ENCODE data around the gene ZNF488. TPM values are rescaled to one million over a fixed set of nuclear protein-coding genes. Genes with fewer than 3 reads are reported as not detected.

Gene ZNF488
- total RNA-seq, 4 donors from 2014 or later: 0.11 TPM; not detected in 3

- H3K27me3 ChIP-seq: no peaks in the 10 kb centered on the region
- WGBS: no CpG with 5 or more reads among the region's 36 CpGs
- TF ChIP-seq POLR2AphosphoS5 (IDR thresholded peaks at IDR 0.05) (no peak), POLR2A (IDR thresholded peaks at IDR 0.05; ENCODE audit: low read depth) (no peak), EP300 (IDR thresholded peaks at IDR 0.05) (no peak), CTCF (IDR thresholded peaks at IDR 0.05) (no peak)
- H3K36me3 ChIP-seq: no peaks in the 10 kb centered on the region
- no peak overlapping the region for H3K27ac ChIP-seq (replicated peaks in 1 of 4)
- H3K4me1 ChIP-seq: no peaks in the 10 kb centered on the region
- DNase-seq (ENCODE audit: extremely low spot score): no peak
- H3K9me3 ChIP-seq: no peaks in the 10 kb centered on the region
- intact Hi-C loops (cut with DNase I): no loop called here
- no peak overlapping the region for H3K4me3 ChIP-seq
Measured at GRCh38 chr10:47348661-47349470, 35.2 kb downstream of the ZNF488 start.

- H3K27me3 ChIP-seq: no peaks in the 10 kb centered on the region
- TF ChIP-seq POLR2A (IDR thresholded peaks at IDR 0.05; ENCODE audit: low read depth) (no peak), CTCF (IDR thresholded peaks at IDR 0.05) (no peak), POLR2AphosphoS5 (IDR thresholded peaks at IDR 0.05) (no peak), EP300 (IDR thresholded peaks at IDR 0.05) (no peak)
- 83% methylated on average over 2 of the region's 5 CpGs for WGBS
- no peaks in the 10 kb centered on the region for H3K4me1 ChIP-seq
- no peak within 1 kb of the TSS for H3K27ac ChIP-seq (replicated peaks in 1 of 4)
- H3K9me3 ChIP-seq: no peaks in the 10 kb centered on the region
- intact Hi-C loops (cut with DNase I): no loop called here
- H3K4me3 ChIP-seq: no peak within 1 kb of the TSS
- no peaks in the 10 kb centered on the region for H3K36me3 ChIP-seq
- no peak for DNase-seq (ENCODE audit: extremely low spot score)
Measured at GRCh38 chr10:47348138-47348651, 35.9 kb downstream of the ZNF488 start, which contains the start of gene RBP3. RBP3 (plus strand) TSS chr10:47348363; CDS start chr10:47348485, 122 bp downstream.

- WGBS: 82% methylated on average over 4 of the region's 4 CpGs
- H3K27me3 ChIP-seq: no peaks in the 10 kb centered on the region
- DNase-seq (ENCODE audit: extremely low spot score): no peak
- H3K4me3 ChIP-seq: no peak overlapping the region
- H3K4me1 ChIP-seq: no peaks in the 10 kb centered on the region
- H3K9me3 ChIP-seq: no peaks in the 10 kb centered on the region
- H3K27ac ChIP-seq (replicated peaks in 1 of 4): no peak overlapping the region
- no peaks in the 10 kb centered on the region for H3K36me3 ChIP-seq
- intact Hi-C loops (cut with DNase I): no loop called here
- TF ChIP-seq EP300 (IDR thresholded peaks at IDR 0.05) (no peak), POLR2AphosphoS5 (IDR thresholded peaks at IDR 0.05) (no peak), POLR2A (IDR thresholded peaks at IDR 0.05; ENCODE audit: low read depth) (no peak), CTCF (IDR thresholded peaks at IDR 0.05) (no peak)
Measured at GRCh38 chr10:47347303-47347675, 36.8 kb downstream of the ZNF488 start.

GRCh38 chr10:47346581-47347302, 37.4 kb downstream of the ZNF488 start:
- Histone ChIP-seq H3K27me3 (no peaks in the 10 kb centered on the region), H3K4me3 (no peak overlapping the region), H3K36me3 (no peaks in the 10 kb centered on the region), H3K9me3 (no peaks in the 10 kb centered on the region), H3K4me1 (no peaks in the 10 kb centered on the region), H3K27ac (replicated peaks in 1 of 4) (no peak overlapping the region)
- intact Hi-C loops (cut with DNase I): no loop called here
- TF ChIP-seq POLR2AphosphoS5 (IDR thresholded peaks at IDR 0.05) (no peak), POLR2A (IDR thresholded peaks at IDR 0.05; ENCODE audit: low read depth) (no peak), EP300 (IDR thresholded peaks at IDR 0.05) (no peak), CTCF (IDR thresholded peaks at IDR 0.05) (no peak)
- DNase-seq (ENCODE audit: extremely low spot score): no peak
- 82% methylated on average over 13 of the region's 13 CpGs for WGBS

Measured in esophagus muscularis mucosa (tissue), 4 donors.